Measurements from ENCODE around the gene POU5F1. TPM values are rescaled to one million over a fixed set of nuclear protein-coding genes. Genes with fewer than 3 reads are reported as not detected.
A peak's percentile ranks its signal among the peaks of the same experiment; 100 is the strongest.

POU5F1 gene
- total and polyA plus RNA-seq, 9 of the 15 experiments (the other 6 are each of a cell fraction or from before 2014, with no cell fraction given), result 0.06 to 2.0 (median 0.10) TPM; not detected in 6

GRCh38 chr6:31138982-31139381 is 31.5 kb downstream of the POU5F1 start, which contains the start of gene PSORS1C2:
Gene PSORS1C2, minus strand, starts transcription at chr6:31139066. Its CDS starts 40 bp downstream, at chr6:31139026.
- Histone ChIP-seq H3K4me2 (ENCODE audit: insufficient read depth, low read length) (no peak within 1 kb of the TSS), H3K9ac (ENCODE audit: insufficient read depth in 1 of 2, low read depth in 2 of 2, low read length in 2 of 2) (peak within 1 kb of the TSS in 1 of 2 experiments; percentile 80; a peak in 1 of 4 replicates), H2AFZ (ENCODE audit: low read depth, low read length) (peak within 1 kb of the TSS; percentile 79), H3K4me3 (0 out of 2 replicates have a peak within 1 kb of the TSS, but pooled peaks have one; percentile 1), H3K27me3 (ENCODE audit: control insufficient read depth in 2 of 2, insufficient read depth in 2 of 2, low read length in 2 of 2) (peaks cover 3 to 18% of the 10 kb centered on the region in 2 experiments; a peak in 4 of 5 replicates), H3K27ac (ENCODE audit: extremely low read depth, low read depth, low read length) (no peak within 1 kb of the TSS), H3K4me1 (replicated peaks in 1 of 2; ENCODE audit: control insufficient read depth in 2 of 2, insufficient read depth in 2 of 2, low read length in 2 of 2) (peaks cover 3 to 13% of the 10 kb centered on the region in 2 experiments; a peak in 4 of 5 replicates), H3K36me3 (ENCODE audit: control insufficient read depth, insufficient read depth, low read length) (peaks cover 16% of the 10 kb centered on the region; the same call in 2 of the 3 replicates), H4K20me1 (replicated peaks; ENCODE audit: control insufficient read depth, insufficient read depth, low read length) (no peaks in the 10 kb centered on the region; the same call in 1 of the 2 replicates), H3K9me1 (ENCODE audit: control insufficient read depth, insufficient read depth, low read length) (no peaks in the 10 kb centered on the region), H3K9me3 (replicated peaks; ENCODE audit: control insufficient read depth, insufficient read depth, low read depth, low read length) (no peaks in the 10 kb centered on the region), H3K79me2 (ENCODE audit: control insufficient read depth, insufficient read depth, low read length) (no peaks in the 10 kb centered on the region)
- FAIRE-seq (no peak), DNase-seq (ENCODE audit: extremely low read depth in 1 of 4, low spot score in 3 of 4) (no peak), ATAC-seq (no peak)
- TF ChIP-seq ZNF79 (CRISPR knock-in tag; IDR thresholded peaks at IDR 0.05; ENCODE audit: low read depth), result no peak
- TF ChIP-seq CEBPG (CRISPR knock-in tag; IDR thresholded peaks at IDR 0.05), result no peak
- no peak for TF ChIP-seq CEBPG (tag; conservative IDR thresholded peaks at IDR 0.05 in 1 of 2, IDR thresholded peaks at IDR 0.05 in 1 of 2)
- no peak for TF ChIP-seq HDAC1 (IDR thresholded peaks at IDR 0.05)
- TF ChIP-seq, protein P1, sequence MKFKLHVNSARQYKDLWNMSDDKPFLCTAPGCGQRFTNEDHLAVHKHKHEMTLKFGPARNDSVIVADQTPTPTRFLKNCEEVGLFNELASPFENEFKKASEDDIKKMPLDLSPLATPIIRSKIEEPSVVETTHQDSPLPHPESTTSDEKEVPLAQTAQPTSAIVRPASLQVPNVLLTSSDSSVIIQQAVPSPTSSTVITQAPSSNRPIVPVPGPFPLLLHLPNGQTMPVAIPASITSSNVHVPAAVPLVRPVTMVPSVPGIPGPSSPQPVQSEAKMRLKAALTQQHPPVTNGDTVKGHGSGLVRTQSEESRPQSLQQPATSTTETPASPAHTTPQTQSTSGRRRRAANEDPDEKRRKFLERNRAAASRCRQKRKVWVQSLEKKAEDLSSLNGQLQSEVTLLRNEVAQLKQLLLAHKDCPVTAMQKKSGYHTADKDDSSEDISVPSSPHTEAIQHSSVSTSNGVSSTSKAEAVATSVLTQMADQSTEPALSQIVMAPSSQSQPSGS (CRISPR knock-in tag; IDR thresholded peaks at IDR 0.05), result no peak
- no peak for TF ChIP-seq MYBL2 (IDR thresholded peaks at IDR 0.05; ENCODE audit: low read depth)
- TF ChIP-seq MYBL2 (CRISPR knock-in tag; IDR thresholded peaks at IDR 0.05; ENCODE audit: borderline replicate concordance), result no peak
- no peak for TF ChIP-seq POLR2A (conservative IDR thresholded peaks at IDR 0.05)
- no peak for TF ChIP-seq MXI1 (IDR thresholded peaks at IDR 0.05; ENCODE audit: low read depth, low read length)
- no peak for TF ChIP-seq MLX (CRISPR knock-in tag; conservative IDR thresholded peaks at IDR 0.05)
- no peak for TF ChIP-seq NCOA6 (IDR thresholded peaks at IDR 0.05)
- no peak for TF ChIP-seq TAL1 (IDR thresholded peaks at IDR 0.05)
- ChIA-PET POLR2A (interaction anchor here (0.6 to 1.4 kb wide), 3 partner anchors 33 to 422 kb away, joined by 3 to 5 read pairs (median 3); partner anchors contain the start of gene MDC1), CTCF (ENCODE audit: low intra/inter-chr PET ratio) (interaction anchor here (3.5 kb wide), 1 partner anchor 53 kb away, joined by 77 read pairs; no protein-coding TSS in a partner anchor)
- in situ Hi-C loops (cut with MboI) (loop anchor here (5.0 kb wide), 2 partner anchors 53 to 228 kb away; no protein-coding TSS in a partner anchor), intact Hi-C loops (cut with micrococcal nuclease) (no loop called here)
- WGBS (ENCODE audit: insufficient coverage, low coverage, missing lambda C conversion rate), result 20% methylated on average over 4 of the region's 4 CpGs
- no TSS peak for BruUV-seq (replicated peaks)
